Effector CD4-positive, alpha-beta T cell (primary cell): ENCODE measurements around the gene KLF6.
"Not testable (repeated sequence)": the region's sequence is repeated elsewhere in the genome, so short reads cannot be mapped to it uniquely, and the experiment has no call there.

Experiments
- DNase-seq: peaks from one replicate; pipeline ENCODE4 v3.0.0-alpha.2; 2020

KLF6 gene

GRCh38 chr10:3755440-3756359 lies 29.3 kb downstream of the KLF6 start:
- no peak for DNase-seq

GRCh38 chr10:3754727-3755439 lies 30.1 kb downstream of the KLF6 start:
- no peak for DNase-seq

DNA sequence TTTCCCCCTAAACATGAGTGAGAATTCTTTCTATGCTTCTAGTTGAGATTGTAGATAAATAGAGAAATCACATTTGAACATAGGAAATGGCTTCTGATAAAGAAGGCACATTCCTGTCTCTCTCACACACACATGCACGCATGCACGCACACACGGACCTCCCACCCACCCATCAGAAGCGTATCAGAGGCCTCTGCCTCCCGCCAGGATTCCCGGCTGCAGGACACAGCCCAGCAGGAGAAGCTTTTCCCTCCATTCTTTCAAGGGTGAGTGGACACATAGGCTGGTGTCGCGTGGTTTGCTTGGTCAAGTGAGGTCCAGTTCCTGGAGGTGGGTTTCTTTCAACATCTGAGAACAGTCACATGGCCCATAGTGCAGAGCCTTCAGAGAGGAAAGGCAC lies 34.2 kb downstream of the KLF6 start:
- DNase-seq: no peak

- DNase-seq: no peak
These were observed 34.8 kb downstream of the KLF6 start for GRCh38 chr10:3750006-3750816.

DNA sequence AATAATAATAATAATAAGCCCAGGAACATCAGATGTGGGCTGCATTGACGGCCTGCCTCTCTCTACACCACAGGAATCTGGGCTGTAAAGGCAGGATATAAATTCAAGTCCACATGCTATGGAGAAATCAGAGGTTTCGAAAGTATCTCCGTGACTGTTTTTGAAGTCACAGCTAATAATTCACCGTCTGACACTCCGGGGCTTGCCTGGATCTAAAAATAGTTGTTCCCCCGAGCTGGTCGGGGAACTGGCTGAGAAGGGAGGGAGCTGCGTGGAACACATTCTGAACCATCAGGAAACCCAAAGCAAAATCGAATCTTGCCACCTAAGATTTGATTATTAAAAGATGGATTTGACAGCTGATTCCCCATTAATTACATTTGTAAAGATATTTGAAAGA lies 35.4 kb downstream of the KLF6 start:
- no peak for DNase-seq

DNA sequence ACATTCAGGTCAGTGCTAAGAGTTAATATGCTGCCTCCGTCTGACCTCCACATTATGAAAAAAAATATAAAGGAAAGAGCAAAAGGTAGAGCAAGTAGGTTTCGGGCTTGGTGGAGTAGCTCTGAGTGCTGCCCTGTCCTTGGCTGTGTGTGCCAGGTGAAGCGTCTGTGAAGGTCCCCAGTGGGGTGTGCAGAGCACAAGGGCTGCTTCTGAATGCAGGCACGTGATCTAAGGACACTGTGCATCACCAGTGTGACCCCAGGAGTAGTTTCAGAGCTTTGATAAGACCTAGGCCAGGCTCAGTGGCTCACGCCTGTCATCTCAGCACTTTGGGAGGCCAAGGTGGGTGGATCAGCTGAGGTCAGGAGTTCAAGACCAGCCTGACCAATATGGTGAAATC lies 36.0 kb downstream of the KLF6 start:
- DNase-seq: no peak

DNA sequence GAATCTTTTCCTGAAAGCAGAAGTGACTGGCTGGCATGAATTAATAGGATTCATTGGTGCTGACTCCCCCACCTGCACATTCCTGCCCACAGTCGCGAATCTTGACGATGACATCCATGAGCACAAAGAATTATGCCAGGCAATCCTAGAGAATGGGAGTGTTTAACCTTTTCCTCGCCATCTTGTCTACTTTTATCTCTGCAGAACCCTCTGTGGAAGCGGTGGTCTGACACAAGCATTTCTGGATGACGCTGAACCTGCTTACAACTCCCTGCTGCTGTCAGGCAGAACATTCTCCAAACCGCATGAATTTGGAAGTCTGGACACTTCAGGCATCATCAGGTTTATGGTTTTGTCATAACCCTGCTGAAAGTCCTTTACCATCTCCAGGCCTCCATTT lies 36.5 kb downstream of the KLF6 start:
- DNase-seq: no peak

- DNase-seq: no peak
These were observed 37.0 kb downstream of the KLF6 start for GRCh38 chr10:3747984-3748383.

- no peak for DNase-seq
These were observed 37.6 kb downstream of the KLF6 start for GRCh38 chr10:3747248-3747960.

GRCh38 chr10:3746634-3747033 lies 38.4 kb downstream of the KLF6 start:
- no peak for DNase-seq

GRCh38 chr10:3745521-3745920 lies 39.5 kb downstream of the KLF6 start:
- DNase-seq: no peak

DNA sequence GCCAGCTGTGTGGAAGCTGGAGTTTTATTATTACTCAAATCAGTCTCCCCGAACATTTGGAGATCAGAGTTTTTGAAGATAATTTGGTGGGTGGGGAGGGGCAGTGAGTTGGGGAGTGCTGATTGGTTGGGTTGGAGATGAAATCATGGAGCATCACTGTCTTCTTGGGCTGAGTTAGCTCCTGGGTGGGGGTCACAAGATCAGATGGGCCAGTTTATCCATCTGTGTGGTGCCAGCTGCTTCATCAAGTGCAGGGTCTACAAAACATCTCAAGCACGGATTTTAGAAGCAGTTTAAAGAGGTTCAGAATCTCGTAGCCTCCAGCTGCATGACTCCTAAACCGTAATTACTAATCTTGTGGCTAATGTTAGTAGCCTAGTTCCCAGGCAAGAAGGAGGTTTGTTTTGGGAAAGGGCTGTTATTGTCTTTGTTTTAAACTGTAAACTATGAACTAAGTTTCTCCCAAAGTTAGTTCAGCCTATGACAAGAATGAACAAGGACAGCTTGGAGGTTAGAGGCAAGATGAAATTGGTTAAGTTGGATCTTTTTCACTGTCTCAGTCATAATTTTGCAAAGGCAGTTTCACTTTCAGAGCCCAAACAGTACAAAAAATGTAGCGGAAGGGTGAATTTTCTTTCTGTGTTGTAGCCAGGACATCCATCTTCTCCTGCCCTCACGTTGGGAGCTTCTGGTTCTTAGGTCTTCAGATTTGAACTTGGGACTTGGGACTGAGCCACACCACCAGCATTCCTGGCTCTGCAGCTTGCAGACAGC lies 43.1 kb downstream of the KLF6 start:
- no peak for DNase-seq

DNA sequence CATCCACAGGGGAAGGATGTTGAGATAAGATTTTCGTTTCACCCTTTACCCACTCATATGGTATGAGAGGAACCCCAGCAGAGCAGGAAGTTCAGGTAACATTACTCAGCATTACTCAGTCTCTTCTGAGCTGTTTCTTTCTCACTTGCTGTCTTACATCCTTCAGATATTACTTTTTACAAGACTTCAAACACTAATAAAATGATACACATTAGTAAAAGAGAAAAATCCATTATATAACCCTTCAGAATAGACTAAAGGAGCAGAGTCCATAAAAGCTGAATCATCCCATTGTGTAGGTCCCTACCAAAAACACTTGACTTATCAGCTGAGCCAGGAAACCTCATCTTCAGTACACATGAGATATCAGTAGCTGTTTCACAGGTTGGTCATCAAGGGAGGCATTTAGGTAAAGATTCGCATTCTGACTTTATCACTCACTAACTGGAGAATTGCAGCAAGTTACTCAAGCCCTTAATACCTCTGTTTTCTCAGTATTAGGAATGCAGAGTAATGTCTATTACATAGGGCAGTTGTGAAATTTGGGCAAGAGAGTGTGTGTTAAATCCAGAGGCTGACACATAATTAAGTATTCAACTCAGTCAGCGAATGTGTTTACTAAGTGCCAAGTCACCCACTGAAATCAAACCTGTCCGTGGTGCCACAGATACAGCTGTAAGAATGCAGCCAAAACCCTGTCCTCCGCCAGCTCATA lies 44.7 kb downstream of the KLF6 start:
- no peak for DNase-seq

GRCh38 chr10:3738855-3739350 lies 46.1 kb downstream of the KLF6 start:
- DNase-seq: no peak

DNA sequence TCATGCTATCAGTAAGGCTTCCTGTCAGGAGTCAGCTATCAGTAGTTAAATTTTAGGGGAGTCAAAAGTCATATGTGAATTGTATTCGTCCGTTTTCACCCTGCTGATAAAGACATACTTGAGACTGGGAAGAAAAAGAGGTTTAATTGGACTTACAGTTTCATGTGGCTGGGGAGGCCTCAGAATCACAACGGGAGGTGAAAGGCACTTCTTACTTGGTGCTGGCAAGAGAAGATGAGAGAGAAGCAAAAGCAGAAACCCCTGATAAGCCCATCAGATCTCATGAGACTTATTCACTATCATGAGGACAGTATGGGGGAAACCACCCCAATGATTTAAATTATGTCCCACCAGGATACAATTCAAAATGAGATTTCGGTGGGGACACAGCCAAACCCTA lies 47.1 kb downstream of the KLF6 start:
- no peak for DNase-seq

- no peak for DNase-seq
These were observed 49.8 kb downstream of the KLF6 start for GRCh38 chr10:3735175-3735574.

DNA sequence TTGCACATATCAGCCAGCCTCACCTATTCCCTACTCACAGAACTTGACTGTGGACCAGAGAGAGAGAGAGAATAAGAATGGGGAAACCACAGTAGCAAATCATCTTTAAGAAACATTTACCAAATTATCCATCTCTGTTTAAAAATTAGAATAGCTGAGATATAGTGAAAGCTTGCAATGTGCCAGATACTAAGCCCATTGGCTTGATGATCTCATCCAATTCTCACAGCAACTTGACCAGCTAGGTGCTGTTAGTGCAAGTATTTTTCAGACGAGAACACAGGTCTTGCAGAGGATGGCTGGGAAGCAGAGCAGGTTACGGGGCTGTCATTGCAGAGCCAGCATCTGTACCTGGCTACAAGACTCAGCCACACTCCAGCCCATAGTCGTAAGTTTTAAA lies 50.9 kb downstream of the KLF6 start:
- DNase-seq: no peak

DNA sequence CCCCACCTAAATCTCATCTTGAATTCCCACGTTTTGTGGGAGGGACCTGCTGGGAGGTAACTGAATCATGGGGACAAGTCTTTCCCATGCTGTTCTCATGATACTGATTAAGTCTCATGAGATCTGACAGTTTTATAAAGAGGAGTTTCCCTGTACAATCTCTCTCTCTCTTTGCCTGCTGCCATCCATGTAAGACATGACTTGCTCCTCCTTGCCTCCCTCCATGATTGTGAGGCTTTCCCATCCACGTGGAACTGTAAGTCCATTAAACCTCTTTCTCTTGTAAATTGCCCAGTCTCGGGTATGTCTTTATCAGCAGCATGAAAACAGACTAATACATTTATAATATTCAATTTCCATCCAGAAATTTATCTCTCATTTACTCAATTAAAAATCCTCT lies 52.8 kb downstream of the KLF6 start:
- not testable (repeated sequence) for DNase-seq

- DNase-seq: no peak
These were observed 55.5 kb downstream of the KLF6 start for GRCh38 chr10:3729397-3729976.

DNA sequence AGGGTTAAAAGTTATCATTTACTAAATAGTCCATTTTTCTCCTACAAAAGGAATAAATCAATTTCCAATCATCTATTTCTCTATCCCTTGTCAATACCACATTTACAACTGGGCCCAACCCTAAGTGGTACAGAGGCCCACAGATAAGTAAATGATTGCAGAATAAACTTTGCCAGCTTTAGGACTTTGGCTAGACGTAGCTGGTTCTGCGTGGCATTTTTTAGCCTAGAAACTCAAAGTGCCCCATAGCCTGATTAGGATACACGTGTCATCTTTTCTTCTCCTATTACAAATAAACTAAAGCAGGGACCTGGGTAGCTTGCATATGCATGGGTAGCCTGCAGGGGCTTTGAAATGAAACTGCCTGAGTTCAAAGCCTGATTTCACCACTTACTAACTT lies 56.4 kb downstream of the KLF6 start:
- no peak for DNase-seq

DNA sequence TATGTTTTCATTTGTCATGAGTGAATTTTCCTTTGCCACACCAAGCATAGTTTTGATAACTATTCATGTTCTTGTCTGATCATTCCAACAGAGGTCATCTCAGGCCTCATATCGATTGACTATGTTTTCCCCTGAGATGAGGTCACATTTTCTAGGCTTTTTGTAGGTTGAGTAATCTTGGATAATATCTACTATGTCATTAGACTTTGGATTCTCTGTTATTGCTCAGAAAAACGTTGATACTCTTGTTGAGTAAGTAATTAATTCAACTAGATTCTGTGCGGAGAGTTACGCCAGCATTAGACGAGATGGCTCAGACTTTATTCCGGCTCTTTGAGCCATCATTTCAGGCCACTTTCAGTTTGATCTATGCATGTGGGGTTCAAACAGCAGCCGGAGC lies 57.7 kb downstream of the KLF6 start:
- no peak for DNase-seq
